Activated T-cell treated with anti-CD3 and anti-CD28 coated beads, Interleukin-2, amount 50 U/mL, for 4 hours (primary cell): Measurements from ENCODE around the gene GMFB. TPM values are rescaled to one million over a fixed set of nuclear protein-coding genes. Genes with fewer than 3 reads are reported as not detected.
"Not testable (repeated sequence)": the region's sequence is repeated elsewhere in the genome, so short reads cannot be mapped to it uniquely, and the experiment has no call there.

ENCODE experiments used
- ATAC-seq, 2 donors: fragments of 200-7000 bp; cut with Tn5 transposase; one replicate each; pipeline ENCODE4 v1.10.0; 2021
- DNase-seq: peaks from one replicate; pipeline ENCODE4 v3.0.0-alpha.2; 2020
- H3K27me3 Mint-ChIP-seq: one replicate; pipeline ENCODE4 v1.8.0; 2021; ENCODE audit warnings: low read depth, mixed read lengths
- H3K36me3 Mint-ChIP-seq: one replicate; pipeline ENCODE4 v1.8.0; 2022; ENCODE audit warnings: mixed read lengths; ENCODE audit not compliant: insufficient read depth
- H3K4me1 Mint-ChIP-seq: one replicate; pipeline ENCODE4 v1.8.0; 2021; ENCODE audit warnings: low read depth, mixed read lengths
- H3K4me3 Mint-ChIP-seq: one replicate; pipeline ENCODE4 v1.8.0; 2021; ENCODE audit warnings: mild to moderate bottlenecking, moderate library complexity, mixed read lengths
- H3K9me3 Mint-ChIP-seq: one replicate; pipeline ENCODE4 v1.8.0; 2021; ENCODE audit warnings: mixed read lengths
- total RNA-seq, 3 donors: library from RNA; stranded (reverse); gene quantifications; one replicate each; pipeline ENCODE4 v1.2.1, GENCODE V29; 2021

GMFB gene
- total RNA-seq, 3 donors from 2014 or later: 62.4 to 70.6 (median 67.8) TPM

DNA sequence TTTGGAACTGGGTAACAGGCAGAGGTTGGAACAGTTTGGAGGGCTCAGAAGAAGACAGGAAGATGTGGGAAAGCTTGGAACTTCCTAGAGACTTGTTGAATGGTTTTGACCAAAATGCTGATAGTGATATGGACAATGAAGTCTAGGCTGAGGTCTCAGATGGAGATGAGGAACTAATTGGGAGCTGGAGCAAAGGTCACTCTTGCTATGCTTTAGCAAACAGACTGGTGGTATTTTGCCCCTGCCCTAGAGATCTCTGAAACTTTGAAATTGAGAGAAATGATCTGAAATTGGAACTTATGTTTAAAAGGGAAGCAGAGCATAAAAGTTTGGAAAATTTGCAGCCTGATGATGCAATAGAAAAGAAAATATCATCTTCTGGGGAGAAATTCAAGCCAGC is 30.2 kb downstream of the GMFB start:
- not testable (repeated sequence) for H3K9me3 Mint-ChIP-seq, H3K4me1 Mint-ChIP-seq, H3K4me3 Mint-ChIP-seq, H3K36me3 Mint-ChIP-seq, ATAC-seq, DNase-seq, H3K27me3 Mint-ChIP-seq

DNA sequence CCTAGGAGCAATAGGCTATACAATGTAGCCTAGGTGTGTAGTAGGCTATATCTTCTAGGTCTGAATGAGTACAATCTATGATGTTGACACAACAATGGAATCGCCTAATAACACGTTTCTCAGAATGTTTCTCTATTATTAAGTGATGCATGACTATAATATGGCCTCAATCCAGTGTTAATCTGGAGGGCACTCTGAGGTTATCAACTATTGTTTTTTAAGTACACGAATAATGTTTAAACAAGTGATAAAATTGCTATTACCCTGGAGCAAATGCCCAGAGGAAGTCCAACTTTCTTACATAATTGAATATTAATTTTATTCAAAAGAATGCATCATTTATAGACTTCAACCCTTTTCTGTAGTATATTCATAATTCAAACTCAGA is 31.2 kb downstream of the GMFB start:
- no peak overlapping the region for H3K4me3 Mint-ChIP-seq
- H3K36me3 Mint-ChIP-seq: peaks cover 4% of the 10 kb centered on the region
- ATAC-seq: no peak
- no peaks in the 10 kb centered on the region for H3K27me3 Mint-ChIP-seq
- H3K9me3 Mint-ChIP-seq: peaks cover 8% of the 10 kb centered on the region
- H3K4me1 Mint-ChIP-seq: peaks cover 4% of the 10 kb centered on the region
- DNase-seq: no peak

DNA sequence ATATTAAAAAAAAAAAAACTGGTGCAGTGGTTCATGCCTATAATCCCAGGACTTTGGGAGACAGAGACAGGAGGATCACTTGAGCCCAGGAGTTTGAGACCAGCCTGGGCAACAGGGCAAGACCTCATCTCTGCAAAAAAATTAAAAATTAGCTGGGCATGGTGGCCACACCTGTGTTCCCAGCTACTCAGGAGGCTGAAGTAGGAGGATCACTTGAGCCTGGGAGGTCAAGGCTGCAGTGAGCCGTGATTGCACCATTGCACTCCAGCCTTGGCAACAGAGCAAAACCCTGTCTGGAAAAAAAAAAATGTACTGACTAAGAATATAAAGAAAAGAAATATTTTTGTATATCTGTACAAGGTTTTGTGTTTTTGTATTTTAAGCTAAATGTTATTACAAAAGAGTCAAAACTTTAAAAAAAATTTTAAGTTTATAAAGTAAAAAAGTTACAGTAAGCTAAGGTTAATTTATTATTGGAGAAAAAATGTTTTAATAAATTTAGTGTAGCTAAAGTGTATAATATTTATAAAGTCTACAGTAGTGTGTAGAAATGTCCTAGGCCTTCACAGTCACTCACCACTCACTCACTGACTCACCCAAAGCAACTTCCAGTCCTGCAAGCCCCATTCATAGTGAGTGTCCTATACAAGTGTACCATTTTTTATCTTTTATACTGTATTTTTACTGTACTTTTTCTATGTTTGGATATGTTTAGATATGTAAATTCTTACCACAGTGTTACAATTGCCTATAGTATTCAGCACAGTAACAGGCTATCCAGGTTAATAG is 31.8 kb downstream of the GMFB start:
- not testable (repeated sequence) for H3K4me1 Mint-ChIP-seq, H3K27me3 Mint-ChIP-seq, H3K36me3 Mint-ChIP-seq, H3K9me3 Mint-ChIP-seq, ATAC-seq, DNase-seq, H3K4me3 Mint-ChIP-seq

DNA sequence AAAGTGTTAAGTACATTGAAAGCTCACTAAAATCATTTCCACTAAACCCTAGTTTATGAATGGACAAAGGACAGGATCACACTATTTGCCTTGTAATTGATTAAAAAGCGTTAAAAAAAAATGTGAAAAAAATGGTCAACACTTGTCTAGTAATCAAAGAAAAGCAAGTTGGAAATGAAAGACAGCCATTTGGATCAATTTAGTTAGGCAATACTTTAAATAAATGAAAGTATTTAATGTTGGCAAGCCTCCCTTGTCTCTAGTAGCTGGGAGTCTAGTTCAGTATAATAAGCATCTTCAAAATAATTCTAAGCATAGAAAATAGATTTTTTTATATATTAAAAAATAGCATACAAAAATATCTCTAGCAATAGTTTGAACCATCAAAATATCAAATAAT is 33.4 kb downstream of the GMFB start:
- ATAC-seq (no peak), DNase-seq (no peak)
- no peak overlapping the region for H3K4me3 Mint-ChIP-seq
- H3K9me3 Mint-ChIP-seq: peaks cover 8% of the 10 kb centered on the region
- H3K36me3 Mint-ChIP-seq: peaks cover 4% of the 10 kb centered on the region
- H3K27me3 Mint-ChIP-seq: no peaks in the 10 kb centered on the region
- no peaks in the 10 kb centered on the region for H3K4me1 Mint-ChIP-seq

DNA sequence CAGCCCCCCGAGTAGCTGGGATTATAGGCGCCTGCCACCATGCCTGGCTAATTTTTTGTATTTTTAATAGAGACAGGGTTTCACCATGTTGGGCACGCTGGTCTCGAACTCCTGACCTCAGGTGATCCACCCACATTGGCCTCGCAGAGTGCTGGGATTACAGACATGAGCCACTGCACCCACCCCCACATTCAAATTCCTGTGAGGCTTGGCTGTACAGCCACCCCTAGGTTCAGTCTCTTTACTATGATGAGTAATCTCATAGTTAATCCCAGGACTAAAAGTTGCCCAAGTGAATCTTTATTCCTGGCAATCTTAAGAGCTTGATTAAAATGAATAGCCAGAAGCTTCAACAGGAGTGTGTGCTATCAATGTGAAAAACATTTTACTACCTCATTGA is 34.8 kb downstream of the GMFB start:
- not testable (repeated sequence) for H3K27me3 Mint-ChIP-seq, H3K4me3 Mint-ChIP-seq, ATAC-seq, H3K4me1 Mint-ChIP-seq, H3K36me3 Mint-ChIP-seq, DNase-seq, H3K9me3 Mint-ChIP-seq

DNA sequence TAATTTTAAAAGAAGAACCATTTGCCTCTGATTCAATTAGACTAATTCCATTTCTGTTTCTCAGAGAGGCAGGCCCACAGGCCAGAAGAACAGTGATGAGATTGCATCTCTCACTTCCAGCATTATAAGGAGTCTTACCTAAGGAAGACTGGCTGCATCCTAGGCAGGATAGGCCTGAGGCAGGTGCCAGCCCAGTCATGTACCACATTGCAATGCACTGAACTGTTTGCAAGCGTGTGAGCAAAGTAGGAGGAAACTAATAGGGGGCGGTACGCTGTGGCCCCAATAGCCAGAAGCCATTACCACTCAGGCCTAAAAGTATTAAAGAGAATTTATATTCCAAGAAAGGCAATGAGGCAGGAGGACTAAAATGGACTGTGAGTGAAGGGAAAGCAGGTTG is 35.5 kb downstream of the GMFB start:
- DNase-seq (no peak), ATAC-seq (no peak)
- Mint-ChIP-seq H3K36me3 (no peaks in the 10 kb centered on the region), H3K4me3 (no peak overlapping the region), H3K9me3 (no peaks in the 10 kb centered on the region), H3K4me1 (no peaks in the 10 kb centered on the region), H3K27me3 (peaks cover 2% of the 10 kb centered on the region)

DNA sequence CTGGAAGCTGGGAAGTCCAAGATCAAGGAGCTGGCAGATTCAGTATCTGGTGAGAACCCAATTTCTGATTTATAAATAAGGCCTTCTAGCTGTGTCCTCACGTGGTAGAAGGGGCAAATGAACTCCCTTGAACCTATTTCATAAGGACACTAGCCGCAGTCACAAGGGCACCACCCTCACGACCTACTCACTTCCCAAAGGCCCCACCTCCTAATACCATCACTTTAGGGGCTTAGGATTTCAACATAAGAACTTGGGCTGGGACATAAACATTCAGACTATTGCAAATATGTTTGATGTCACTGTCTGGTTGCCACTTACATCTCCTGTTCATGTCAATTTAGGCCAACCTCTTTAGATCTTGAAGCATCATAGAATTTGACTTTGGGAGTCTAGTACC is 36.8 kb downstream of the GMFB start:
- no peaks in the 10 kb centered on the region for H3K36me3 Mint-ChIP-seq
- no peaks in the 10 kb centered on the region for H3K9me3 Mint-ChIP-seq
- H3K27me3 Mint-ChIP-seq: peaks cover 2% of the 10 kb centered on the region
- H3K4me1 Mint-ChIP-seq: no peaks in the 10 kb centered on the region
- DNase-seq (no peak), ATAC-seq (no peak)
- H3K4me3 Mint-ChIP-seq: no peak overlapping the region

DNA sequence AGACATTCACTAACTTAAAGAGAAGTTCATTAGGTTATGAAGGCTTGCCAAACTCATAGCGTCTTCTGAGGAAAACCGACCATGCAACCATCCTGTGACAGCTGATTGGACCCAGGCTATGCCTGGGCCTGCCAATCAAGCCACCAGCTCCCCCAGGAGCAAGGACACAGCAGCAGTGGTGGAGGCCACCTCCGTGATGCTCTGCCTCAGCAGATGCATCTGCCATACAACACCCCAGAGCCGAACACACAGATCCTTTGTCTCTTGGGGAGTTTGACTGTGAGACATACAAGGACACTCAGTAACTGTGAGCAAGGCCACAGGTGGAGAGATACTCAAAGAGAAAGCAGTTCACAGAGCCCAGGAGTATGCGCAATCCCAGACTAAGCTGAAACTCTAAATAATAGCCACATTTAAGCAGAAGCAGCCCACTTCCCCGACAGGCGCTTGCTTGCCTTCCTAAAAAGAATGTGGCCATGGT is 37.6 kb downstream of the GMFB start:
- ATAC-seq (no peak), DNase-seq (no peak)
- Mint-ChIP-seq H3K9me3 (no peaks in the 10 kb centered on the region), H3K36me3 (no peaks in the 10 kb centered on the region), H3K27me3 (peaks cover 2% of the 10 kb centered on the region), H3K4me3 (no peak overlapping the region), H3K4me1 (no peaks in the 10 kb centered on the region)

DNA sequence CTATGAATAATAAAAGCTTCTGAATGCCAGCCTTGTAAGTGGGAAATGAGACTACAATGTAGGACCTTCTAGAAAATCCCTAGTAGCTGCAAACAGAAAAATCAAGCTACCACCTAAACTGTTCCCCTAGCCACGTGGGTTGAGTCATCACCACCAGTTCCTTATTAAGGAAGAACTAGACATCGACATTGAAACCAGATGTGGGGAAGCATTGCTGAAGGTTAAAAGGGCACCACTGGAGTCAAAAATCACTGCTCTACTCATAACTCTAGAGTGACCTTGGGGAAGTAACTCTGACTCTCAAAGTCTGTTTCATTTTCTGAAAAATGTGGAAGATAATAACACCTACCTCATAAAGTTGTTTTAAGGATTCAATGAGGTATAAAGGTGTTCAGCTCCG is 38.2 kb downstream of the GMFB start:
- Mint-ChIP-seq H3K27me3 (peaks cover 2% of the 10 kb centered on the region), H3K4me3 (no peak overlapping the region), H3K4me1 (no peaks in the 10 kb centered on the region), H3K36me3 (no peaks in the 10 kb centered on the region), H3K9me3 (no peaks in the 10 kb centered on the region)
- no peak for DNase-seq
- ATAC-seq: no peak

DNA sequence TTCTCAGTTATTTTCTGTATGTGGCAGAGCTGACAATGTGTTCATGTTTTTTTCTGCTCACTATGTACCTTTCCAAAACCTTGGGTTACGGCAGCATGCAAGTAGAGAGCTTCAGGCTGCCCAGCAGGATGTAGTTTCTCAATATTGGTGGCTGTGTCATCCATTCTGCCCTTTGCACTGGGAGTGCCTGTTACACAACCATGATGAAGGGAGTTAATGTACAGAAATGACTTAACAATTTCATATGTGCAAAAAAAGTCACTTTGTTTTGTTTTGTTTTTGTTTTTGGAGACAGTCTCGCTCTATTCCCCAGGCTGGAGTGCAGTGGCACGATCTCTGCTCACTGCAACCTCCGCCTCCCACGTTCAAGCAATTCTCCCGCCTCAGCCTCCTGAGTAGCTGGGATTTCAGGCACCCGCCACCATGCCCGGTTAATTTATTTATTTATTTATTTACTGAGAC is 41.5 kb downstream of the GMFB start:
- no peak overlapping the region for H3K4me3 Mint-ChIP-seq
- ATAC-seq: no peak
- peaks cover 2% of the 10 kb centered on the region for H3K27me3 Mint-ChIP-seq
- H3K4me1 Mint-ChIP-seq: no peaks in the 10 kb centered on the region
- no peaks in the 10 kb centered on the region for H3K36me3 Mint-ChIP-seq
- no peaks in the 10 kb centered on the region for H3K9me3 Mint-ChIP-seq
- DNase-seq: no peak

DNA sequence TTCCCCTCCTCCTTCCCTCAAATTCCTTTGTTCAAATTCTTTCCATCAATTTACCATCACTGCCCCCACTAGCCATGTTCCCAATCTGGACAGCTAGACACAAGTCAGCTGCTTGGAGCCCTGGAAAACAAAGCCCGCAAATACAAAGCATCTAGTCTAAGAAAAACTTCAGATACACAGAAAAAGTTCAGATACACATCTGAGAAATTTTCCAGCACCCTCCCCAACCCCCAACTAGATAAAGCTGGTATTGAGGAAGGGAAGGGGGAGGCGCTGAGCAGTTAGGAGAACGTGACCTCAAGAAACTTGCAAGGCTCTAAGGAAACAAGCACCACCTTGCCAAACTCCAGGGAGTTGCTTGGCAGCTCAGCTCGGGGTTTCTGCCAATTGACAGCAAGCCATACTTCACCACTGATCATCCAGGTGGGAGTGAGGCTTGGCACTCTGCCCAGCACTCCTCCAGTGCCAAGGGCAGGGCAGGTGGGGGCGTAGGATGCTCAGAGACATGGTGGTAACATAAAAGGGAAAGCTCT is 42.6 kb downstream of the GMFB start:
- no peak for ATAC-seq
- peaks cover 2% of the 10 kb centered on the region for H3K27me3 Mint-ChIP-seq
- peaks cover 9% of the 10 kb centered on the region for H3K4me1 Mint-ChIP-seq
- H3K36me3 Mint-ChIP-seq: no peaks in the 10 kb centered on the region
- H3K9me3 Mint-ChIP-seq: no peaks in the 10 kb centered on the region
- DNase-seq: no peak
- H3K4me3 Mint-ChIP-seq: no peak overlapping the region

DNA sequence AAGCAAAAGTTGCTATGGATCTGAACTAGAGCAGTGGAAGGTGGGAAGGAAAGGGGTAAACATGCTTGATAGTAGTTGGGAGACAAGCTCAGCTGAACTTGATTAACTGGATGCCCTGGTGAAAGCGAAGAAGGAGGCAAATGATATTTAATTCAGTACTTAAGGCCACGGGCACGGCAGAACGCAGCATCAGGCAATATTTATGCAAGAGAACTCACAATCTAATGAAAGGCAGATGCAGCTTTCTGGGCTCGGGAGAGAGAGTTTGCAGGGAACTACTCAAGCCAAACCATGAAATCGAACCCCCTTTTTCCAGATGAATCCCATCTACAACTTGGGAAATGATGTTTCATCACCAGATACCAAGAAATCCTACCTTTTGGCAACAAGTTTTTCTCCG is 44.1 kb downstream of the GMFB start:
- Mint-ChIP-seq H3K4me3 (no peak overlapping the region), H3K27me3 (peaks cover 2% of the 10 kb centered on the region), H3K36me3 (peaks cover 6% of the 10 kb centered on the region), H3K9me3 (no peaks in the 10 kb centered on the region), H3K4me1 (peaks cover 18% of the 10 kb centered on the region)
- ATAC-seq (no peak), DNase-seq (no peak)

DNA sequence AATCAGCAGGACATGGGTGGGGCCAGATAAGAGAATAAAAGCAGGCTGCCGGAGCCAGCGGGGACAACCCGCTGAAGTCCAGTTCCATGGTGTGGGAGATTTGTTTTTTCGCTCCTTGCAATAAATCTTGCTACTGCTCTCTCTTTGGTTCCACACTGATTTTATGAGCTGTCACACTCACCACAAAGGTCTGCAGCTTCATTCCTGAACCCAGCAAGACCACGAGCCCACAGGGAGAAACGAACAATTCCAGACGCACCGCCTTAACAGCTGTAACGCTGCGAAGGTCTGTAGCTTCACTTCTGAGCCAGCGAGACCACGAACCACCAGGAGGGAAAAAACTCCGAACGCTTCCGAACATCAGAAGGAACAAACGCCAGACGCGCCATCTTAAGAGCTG is 44.8 kb downstream of the GMFB start:
- DNase-seq (no peak), ATAC-seq (no peak)
- Mint-ChIP-seq H3K36me3 (peaks cover 9% of the 10 kb centered on the region), H3K27me3 (peaks cover 2% of the 10 kb centered on the region), H3K4me1 (peaks cover 25% of the 10 kb centered on the region), H3K4me3 (no peak overlapping the region), H3K9me3 (no peaks in the 10 kb centered on the region)

DNA sequence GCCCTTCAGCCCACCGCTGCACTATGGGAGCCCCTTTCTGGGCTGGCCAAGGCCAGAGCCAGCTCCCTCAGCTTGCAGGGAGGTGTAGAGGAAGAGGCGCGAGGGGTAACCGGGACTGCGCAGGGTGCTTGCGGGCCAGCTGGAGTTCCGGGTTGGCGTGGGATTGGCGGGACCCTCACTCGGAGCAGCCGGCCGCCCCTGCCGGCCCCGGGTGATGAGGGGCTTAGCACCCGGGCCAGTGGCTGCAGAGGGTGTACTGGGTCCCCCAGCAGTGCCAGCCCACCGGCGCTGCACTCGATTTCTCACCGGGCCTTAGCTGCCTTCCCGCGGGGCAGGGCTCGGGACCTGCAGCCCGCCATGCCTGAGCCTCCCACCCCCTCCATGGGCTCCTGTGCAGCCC is 45.8 kb downstream of the GMFB start:
- not testable (repeated sequence) for DNase-seq, H3K9me3 Mint-ChIP-seq, H3K27me3 Mint-ChIP-seq, H3K4me3 Mint-ChIP-seq, ATAC-seq
- peaks cover 31% of the 10 kb centered on the region for H3K4me1 Mint-ChIP-seq
- H3K36me3 Mint-ChIP-seq: peaks cover 13% of the 10 kb centered on the region
